GM18508 (cell line): Measurements from ENCODE around the gene CTRB1.
"Not testable (repeated sequence)": the region's sequence is repeated elsewhere in the genome, so short reads cannot be mapped to it uniquely, and the experiment has no call there.

ENCODE experiments used
- ATAC-seq: cut with Tn5 transposase; IDR thresholded peaks from one replicate; pipeline ENCODE4 v1.9.1; 2021; ENCODE audit warnings: moderate number of reproducible peaks; ENCODE audit not compliant: insufficient read depth, unreplicated experiment

The CTRB1 gene

GRCh38 chr16:75264999-75265910 is 46.5 kb downstream of the CTRB1 start:
- ATAC-seq, result no peak

GRCh38 chr16:75265911-75266701 is 47.3 kb downstream of the CTRB1 start:
- ATAC-seq, result peak; percentile 40

DNA sequence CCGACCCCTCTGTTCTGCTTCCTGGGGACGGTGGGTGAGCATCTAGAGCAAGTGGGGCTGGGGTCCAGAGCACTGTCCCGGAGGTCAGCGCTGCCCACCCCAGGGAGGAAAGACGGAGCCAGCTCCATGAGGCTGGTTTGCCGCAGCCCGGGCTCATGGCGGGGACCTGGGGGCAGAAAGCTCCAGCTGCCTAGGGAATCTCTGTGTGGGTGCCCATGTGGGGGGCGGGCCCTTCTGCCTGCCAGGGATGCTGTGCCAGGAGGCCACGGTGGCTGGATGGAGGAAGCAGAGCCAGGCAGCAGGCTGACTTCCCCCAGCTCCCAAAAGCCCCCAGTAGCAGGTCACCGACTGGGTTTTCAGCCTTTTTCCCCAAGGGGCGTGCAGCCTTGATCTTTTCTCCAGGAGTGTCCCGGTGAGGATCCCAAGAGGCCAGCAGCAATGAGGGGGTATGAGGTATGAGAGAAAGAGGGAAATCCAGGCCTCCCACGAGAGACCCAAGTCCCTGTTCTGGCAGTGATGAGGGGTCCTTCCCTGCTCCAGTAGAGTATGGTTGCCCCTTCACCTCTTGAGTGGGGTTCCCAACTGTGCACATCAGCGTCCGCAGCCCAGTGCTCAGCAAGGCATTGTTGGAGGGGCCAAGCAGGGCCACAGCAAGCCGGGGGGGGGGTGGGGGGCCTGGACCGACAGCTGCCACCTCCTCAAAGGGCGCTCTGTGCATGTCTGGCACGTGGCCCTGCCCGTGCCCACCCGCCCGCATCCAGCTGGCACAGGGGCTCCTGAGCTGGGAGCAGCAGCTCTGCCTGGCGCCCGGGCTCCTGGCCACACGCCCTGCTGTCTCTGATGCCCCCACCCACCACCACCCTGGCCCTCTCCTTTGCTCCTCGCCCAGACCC is 48.2 kb downstream of the CTRB1 start:
- no peak for ATAC-seq

DNA sequence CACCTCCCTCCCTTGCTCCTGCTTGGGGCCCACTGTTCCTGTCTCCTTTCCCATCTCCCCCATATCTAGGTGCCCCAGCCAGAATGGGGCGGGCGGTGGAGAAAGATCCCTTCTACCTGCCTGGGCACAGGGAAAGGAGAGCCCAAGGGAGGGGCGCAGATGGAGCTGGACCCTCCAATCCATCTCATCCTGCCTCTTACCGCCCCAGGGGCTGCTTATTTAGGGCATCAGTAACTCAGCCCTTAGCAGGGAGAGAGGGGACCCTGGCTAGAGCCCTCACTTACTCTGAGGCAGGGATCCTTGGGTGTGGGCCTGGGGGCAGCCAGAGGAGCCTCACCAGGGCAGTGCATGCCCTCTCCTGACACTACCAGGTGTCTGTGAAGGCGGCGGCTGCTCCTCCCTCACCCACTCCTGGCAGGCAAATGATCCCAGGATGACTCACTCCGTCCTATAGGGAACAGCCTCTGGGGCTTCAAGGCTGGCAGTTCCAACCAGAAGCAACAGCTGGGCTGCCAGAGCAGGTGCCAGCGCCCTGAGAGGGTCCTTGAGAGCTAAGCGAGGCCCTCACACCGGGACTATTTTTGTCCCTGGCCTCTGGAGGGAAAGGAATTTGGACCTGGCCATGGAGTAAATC is 49.0 kb downstream of the CTRB1 start:
- no peak for ATAC-seq

- not testable (repeated sequence) for ATAC-seq
These were observed 50.6 kb downstream of the CTRB1 start for GRCh38 chr16:75269358-75269757.

DNA sequence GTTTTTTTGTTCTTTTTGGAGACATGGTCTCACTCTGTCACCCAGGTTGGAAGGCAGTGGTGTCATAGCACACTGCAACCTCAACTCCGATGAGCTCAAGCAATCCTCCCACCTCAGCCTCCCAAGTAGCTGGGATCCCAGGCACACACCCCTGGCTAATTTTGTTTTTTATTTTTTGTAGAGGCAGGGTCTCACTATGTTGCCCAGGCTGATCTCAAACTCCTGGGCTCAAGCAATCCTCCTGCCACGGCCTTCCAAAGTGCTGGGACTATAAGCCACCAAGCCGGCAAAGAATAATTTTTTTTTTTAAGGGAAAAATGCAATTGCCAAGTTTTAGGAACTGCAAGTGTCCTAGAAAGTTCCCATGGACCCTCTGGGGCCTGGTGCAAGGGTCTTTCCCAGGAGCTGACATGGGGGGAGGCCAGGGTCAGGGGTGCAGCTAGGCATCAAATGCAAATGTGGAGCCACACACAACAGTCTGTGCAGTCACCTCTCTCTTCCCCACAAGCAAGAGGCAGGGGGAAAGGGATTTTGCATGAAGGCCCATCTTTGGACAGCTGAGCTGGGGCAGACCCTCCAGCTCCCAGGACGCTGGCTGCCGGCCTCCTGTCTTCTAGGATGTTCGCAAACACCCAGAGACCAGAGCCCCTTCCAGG is 52.8 kb downstream of the CTRB1 start:
- ATAC-seq, result no peak

DNA sequence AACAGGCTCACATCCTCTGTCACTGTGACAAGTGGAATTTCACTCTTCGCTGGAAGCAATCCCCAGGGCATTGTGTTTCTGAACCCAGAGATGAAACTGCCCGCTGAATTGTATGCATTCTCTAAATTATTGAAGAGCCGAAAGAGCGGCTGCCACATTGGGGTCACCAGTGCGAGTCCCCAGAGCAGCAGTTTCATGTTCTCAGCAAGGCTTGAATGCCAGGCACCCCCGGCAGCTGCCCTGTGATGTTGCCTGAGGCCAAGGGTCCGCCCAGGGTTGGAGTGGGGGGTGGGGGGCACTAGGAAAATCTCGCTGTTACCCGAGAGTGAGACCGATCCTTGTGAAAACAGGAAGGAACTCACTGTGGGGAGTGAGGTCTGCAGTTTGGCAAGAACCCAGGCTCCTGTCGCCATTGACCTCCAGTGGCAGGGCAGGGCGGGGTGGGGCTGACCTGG is 53.3 kb downstream of the CTRB1 start:
- ATAC-seq, result no peak

DNA sequence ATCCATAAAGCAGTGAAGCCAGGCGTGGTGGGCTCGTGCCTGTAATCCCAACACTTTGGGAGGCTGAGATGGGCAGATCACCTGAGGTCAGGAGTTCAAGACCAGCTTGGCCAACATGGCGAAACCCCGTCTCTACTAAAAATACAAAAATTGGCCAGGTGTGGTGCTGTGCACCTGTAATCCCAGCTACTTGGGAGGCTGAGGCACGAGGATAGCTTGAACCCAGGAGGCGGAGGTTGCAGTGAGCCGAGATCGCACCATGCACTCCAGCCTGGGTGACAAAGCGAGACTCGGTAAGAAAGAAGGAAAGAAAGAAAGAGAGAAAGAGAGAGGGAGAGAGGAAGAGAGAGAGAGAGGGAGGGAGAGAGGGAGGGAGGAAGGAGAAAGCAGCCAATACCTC is 53.8 kb downstream of the CTRB1 start:
- not testable (repeated sequence) for ATAC-seq

DNA sequence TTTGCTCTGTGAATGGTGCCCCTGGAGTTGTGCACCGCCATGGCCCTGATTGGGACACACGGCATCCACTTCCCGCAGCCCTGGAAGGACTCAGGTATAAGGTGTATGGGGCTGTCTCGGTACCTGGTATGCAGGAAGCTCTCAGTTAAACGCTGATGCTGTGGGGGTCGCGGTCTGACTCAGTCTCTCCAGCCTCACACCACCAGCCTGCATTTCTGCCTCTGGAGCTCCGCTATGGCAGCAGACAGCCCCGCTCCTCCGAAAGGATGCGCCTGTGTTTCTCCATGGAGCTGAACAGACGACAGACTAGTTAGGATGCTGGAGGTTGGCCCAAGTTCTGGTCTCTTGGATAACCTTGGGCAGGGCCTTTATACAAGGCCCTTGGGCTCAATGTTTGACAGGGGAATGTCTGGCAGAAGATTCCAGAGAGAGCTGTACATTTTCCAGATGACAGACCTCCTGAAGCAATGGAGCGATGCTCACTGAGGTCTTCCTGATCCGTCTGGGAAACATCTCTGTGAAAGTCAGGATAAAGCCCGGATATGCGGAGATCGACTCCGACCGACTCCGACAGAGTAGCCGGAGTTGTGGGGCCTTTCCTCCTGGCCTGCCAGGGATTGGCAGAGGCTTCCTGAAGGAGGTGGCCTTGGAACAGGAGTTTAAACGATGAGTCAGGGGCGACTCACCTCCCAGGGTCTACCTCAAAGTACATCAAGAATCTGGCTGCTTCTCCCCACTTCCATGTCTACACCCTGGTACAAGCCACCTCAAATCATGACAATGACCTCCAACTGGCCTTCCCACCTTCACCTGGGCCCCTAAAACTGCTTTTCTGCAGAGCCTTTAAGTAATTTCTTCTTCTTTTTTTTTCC is 54.5 kb downstream of the CTRB1 start:
- no peak for ATAC-seq
